Tibial artery (tissue), 4 donors: ENCODE results near the gene NXPE2.
"Not testable (repeated sequence)": the region's sequence is repeated elsewhere in the genome, so short reads cannot be mapped to it uniquely, and the experiment has no call there.

ENCODE experiments used
- DNase-seq, 2 donors: peaks; one replicate each; pipeline ENCODE4 v3.0.0-alpha.2; 2019
- H3K27ac ChIP-seq, 2 donors: fragments of 200-600 bp; sonication (generic) in 1 of 2; 1 replicate in 1 of 2; 2 replicates in 1 of 2; pipeline ENCODE4 v1.5.1; 2018 to 2019; ENCODE audit warnings: mild to moderate bottlenecking in 1 of 2
- H3K27me3 ChIP-seq, 2 donors: fragments of 200-600 bp; sonication (generic) in 1 of 2; one replicate each; pipeline versions ENCODE4 v1.5.1 to v1.6.0; 2016 to 2019
- H3K36me3 ChIP-seq, 3 donors: fragments of 200-600 bp; sonication (generic) in 2 of 3; one replicate each; pipeline ENCODE4 v1.5.1; 2016 to 2019; ENCODE audit warnings: mild to moderate bottlenecking in 2 of 3
- H3K4me1 ChIP-seq, 4 donors: fragments of 200-600 bp; sonication (generic) in 2 of 4; 1 replicate in 3 of 4; 2 replicates in 1 of 4; pipeline ENCODE4 v1.5.1; 2016 to 2019
- H3K4me3 ChIP-seq, 2 donors: fragments of 200-600 bp; sonication (generic) in 1 of 2; 1 replicate in 1 of 2; 2 replicates in 1 of 2; pipeline ENCODE4 v1.5.1; 2018 to 2019; ENCODE audit warnings: mild to moderate bottlenecking in 2 of 2
- H3K9me3 ChIP-seq, 3 donors: fragments of 200-600 bp; sonication (generic) in 1 of 3; one replicate each; pipeline ENCODE4 v1.5.1; 2016 to 2019
- intact Hi-C: fragments of 100-400 bp; cut with DNase I; formaldehyde crosslinking; loops from one replicate; pipeline ENCODE4 v1.15.0; 2023; ENCODE audit warnings: low total_unique reads
- TF ChIP-seq, protein P1 (sequence below), 2 experiments: fragments of 200-600 bp in 1 of 2; fragments of 450-650 bp in 1 of 2; IDR thresholded peaks; one replicate each; pipeline ENCODE4 v1.5.1; 2017 to 2019; ENCODE audit warnings: antibody characterized with exemption in 2 of 2, mild to moderate bottlenecking in 1 of 2, moderate library complexity in 1 of 2

NXPE2 gene

DNA sequence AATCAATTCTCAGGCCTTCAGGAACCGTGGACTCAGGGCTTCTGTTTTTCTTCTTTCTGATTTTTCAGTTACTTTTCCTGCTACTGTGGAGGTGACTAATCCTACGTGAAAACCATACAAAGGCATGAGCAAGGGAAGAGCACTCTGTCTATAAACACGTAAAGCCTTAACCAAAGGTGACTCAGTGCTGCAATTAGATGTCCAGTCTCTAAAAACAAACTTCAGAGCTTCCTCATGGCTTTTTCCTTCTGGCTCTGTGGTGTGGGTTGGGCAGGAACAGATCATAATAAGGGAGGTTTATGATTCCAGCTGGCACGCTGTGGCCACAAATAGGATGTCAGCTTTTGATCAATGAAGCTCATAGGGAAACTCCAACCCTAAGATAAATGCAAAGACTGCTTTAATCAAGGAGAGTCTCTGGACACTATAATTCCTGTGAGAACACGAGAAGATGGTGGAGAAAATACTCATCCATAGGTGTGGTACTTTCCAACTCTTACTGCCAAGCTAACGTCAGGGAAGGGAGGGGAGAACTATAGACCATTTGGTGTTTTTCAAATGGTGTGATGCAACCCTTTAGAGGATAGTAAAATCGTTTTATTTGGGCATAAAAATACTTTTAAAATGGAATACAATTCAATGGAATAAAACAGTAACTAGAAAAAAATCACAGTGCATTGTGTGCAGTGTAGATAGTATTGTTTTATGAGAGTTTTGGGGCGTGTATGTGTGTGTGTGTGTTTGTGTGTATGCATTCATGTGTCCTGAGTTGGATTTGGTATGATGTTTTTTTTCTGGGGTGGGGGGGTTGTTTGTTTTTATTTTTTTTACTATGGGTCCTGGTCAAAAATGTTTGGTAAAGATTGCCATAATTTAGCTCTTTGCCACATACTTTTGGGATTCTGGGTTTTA lies at the start of gene NXPE2:
TSS of gene NXPE2 (plus strand) at position 403 of the 912 bp plus-strand sequence. CDS start at position 452, 49 bp downstream.
- Histone ChIP-seq H3K27me3 (no peaks in the 10 kb centered on the region), H3K4me1 (no peaks in the 10 kb centered on the region), H3K9me3 (no peaks in the 10 kb centered on the region), H3K36me3 (no peaks in the 10 kb centered on the region), H3K27ac (no peak within 1 kb of the TSS), H3K4me3 (no peak within 1 kb of the TSS)
- DNase-seq = no peak
- TF ChIP-seq, protein P1, sequence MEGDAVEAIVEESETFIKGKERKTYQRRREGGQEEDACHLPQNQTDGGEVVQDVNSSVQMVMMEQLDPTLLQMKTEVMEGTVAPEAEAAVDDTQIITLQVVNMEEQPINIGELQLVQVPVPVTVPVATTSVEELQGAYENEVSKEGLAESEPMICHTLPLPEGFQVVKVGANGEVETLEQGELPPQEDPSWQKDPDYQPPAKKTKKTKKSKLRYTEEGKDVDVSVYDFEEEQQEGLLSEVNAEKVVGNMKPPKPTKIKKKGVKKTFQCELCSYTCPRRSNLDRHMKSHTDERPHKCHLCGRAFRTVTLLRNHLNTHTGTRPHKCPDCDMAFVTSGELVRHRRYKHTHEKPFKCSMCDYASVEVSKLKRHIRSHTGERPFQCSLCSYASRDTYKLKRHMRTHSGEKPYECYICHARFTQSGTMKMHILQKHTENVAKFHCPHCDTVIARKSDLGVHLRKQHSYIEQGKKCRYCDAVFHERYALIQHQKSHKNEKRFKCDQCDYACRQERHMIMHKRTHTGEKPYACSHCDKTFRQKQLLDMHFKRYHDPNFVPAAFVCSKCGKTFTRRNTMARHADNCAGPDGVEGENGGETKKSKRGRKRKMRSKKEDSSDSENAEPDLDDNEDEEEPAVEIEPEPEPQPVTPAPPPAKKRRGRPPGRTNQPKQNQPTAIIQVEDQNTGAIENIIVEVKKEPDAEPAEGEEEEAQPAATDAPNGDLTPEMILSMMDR (IDR thresholded peaks at IDR 0.05) = no peak
- intact Hi-C loops = no loop called here

GRCh38 chr11:114631445-114631965 lies 46.8 kb upstream of the NXPE2 start:
- H3K4me3 ChIP-seq, H3K4me1 ChIP-seq, H3K9me3 ChIP-seq, H3K27me3 ChIP-seq, H3K27ac ChIP-seq, DNase-seq, H3K36me3 ChIP-seq, intact Hi-C loops: not testable (repeated sequence)

GRCh38 chr11:114639440-114639839 lies 38.9 kb upstream of the NXPE2 start:
- H3K36me3 ChIP-seq, DNase-seq, intact Hi-C loops: not testable (repeated sequence)

DNA sequence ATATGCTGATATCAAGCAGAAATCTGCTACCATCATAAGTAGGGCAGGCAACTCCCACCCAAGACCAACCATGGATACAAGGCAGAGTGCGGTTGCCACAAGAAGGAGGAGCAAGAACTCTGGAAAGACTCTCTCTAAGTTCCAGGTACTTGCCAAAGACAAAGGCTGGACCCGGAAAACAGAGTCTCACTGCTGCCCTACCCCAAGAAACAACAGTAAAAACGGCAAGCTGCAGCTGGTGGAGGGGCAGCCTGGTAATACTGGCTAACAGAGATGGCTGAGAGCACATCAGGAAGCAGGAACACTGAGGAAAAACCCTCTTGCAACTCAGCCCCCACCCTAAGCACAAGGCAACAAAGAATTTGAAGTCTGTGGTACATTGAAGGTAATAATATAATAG lies 27.7 kb upstream of the NXPE2 start:
- TF ChIP-seq, protein P1 (IDR thresholded peaks at IDR 0.05) = no peak
- no peak for DNase-seq
- Histone ChIP-seq H3K36me3 (no peaks in the 10 kb centered on the region), H3K4me1 (no peaks in the 10 kb centered on the region), H3K4me3 (no peak overlapping the region), H3K9me3 (no peaks in the 10 kb centered on the region), H3K27ac (no peak overlapping the region), H3K27me3 (no peaks in the 10 kb centered on the region)
- intact Hi-C loops = no loop called here

More at GRCh38 chr11:114639440-114639839, 38.9 kb upstream of the NXPE2 start:
- not testable (repeated sequence) for H3K4me1 ChIP-seq, H3K4me3 ChIP-seq, H3K27me3 ChIP-seq, H3K27ac ChIP-seq, H3K9me3 ChIP-seq

- H3K27ac ChIP-seq = no peak overlapping the region
- intact Hi-C loops = no loop called here
Measured at GRCh38 chr11:114651145-114651718, 27.1 kb upstream of the NXPE2 start.

DNA sequence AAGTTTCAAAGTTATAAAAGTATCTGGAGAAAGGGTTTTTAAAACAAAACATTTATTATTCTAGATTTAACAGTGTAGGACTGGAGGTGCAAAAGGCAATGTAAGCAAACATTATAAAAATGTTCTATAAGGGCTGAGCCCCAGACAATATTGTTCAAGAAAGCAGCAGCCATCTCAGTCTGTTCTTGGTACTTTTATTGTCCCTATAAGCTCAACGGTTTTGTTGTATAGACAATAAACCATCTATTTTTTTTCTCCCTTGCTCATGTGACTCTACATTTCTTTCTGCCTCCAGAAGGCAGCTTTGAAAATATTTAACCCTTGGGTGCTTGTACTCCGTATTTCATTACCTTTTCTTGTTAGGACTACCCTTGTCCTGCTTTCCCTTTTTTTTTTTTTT lies 25.2 kb upstream of the NXPE2 start:
- TF ChIP-seq, protein P1 (IDR thresholded peaks at IDR 0.05) = no peak
- H3K27ac ChIP-seq = no peak overlapping the region
- no peak overlapping the region for H3K4me3 ChIP-seq
- no peaks in the 10 kb centered on the region for H3K36me3 ChIP-seq
- H3K4me1 ChIP-seq = no peaks in the 10 kb centered on the region
- H3K27me3 ChIP-seq = no peaks in the 10 kb centered on the region
- DNase-seq = no peak
- intact Hi-C loops = no loop called here
- no peaks in the 10 kb centered on the region for H3K9me3 ChIP-seq

More at GRCh38 chr11:114651145-114651718, 27.1 kb upstream of the NXPE2 start:
- no peaks in the 10 kb centered on the region for H3K9me3 ChIP-seq
- TF ChIP-seq, protein P1 (IDR thresholded peaks at IDR 0.05) = no peak
- no peak for DNase-seq
- H3K4me3 ChIP-seq = no peak overlapping the region
- H3K36me3 ChIP-seq = no peaks in the 10 kb centered on the region
- H3K27me3 ChIP-seq = no peaks in the 10 kb centered on the region
- no peaks in the 10 kb centered on the region for H3K4me1 ChIP-seq
